AG10803 (cell line): ENCODE measurements around the gene ADGRF1.

ENCODE experiments used
- DNase-seq: peaks from one replicate; pipeline ENCODE4 v3.0.0; 2010; ENCODE audit warnings: low read depth
- H3K4me3 ChIP-seq: 2 replicates; pipeline ENCODE4 v1.5.1; 2011; ENCODE audit warnings: mild to moderate bottlenecking, low read length, control low read depth
- CTCF ChIP-seq: conservative IDR thresholded peaks from 2 replicates; pipeline ENCODE4 v1.5.1; 2011; ENCODE audit warnings: mild to moderate bottlenecking, low read length, control low read depth, inconsistent platforms

The ADGRF1 gene

DNA sequence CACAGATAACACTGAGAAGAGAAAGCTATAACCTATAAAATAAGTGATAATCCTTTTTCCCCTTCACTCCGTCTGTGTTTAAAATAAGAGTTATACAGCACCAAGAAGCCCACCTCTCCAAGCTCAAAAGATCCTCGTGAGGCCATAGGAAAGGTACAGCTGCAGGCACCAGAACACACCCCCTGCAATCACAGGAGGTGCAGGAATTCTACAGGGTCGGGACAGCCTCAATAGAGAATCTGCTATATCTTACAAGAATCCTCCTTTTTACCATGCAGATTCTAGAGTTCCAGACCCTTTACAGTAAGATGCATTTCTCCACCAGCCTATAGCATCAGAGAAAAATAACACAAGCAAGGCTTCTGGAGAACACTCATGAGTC lies 5.0 kb upstream of the ADGRF1 start:
- no peak for TF ChIP-seq CTCF
- H3K4me3 ChIP-seq: no peak overlapping the region
- DNase-seq: no peak

DNA sequence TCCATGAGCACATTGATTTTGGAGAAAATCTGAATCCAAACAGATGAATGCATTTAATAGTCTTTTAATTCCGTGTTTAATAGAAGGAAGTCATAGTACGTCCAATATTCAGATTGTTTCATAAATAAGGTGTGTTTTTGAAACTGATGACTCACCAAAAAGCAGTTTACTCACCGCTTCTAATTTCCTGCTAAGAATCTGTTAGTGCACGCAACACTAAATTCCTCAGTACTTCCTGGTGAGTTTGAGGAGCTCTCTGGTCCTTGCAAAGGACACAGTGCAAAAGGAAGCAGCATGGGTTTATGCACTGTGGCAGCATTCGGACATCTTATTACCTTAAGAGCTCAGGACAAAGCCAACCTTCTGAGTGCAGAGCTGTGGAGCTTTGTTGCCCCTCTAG lies 2.3 kb upstream of the ADGRF1 start:
- H3K4me3 ChIP-seq: no peak overlapping the region
- no peak for TF ChIP-seq CTCF
- DNase-seq: no peak

DNA sequence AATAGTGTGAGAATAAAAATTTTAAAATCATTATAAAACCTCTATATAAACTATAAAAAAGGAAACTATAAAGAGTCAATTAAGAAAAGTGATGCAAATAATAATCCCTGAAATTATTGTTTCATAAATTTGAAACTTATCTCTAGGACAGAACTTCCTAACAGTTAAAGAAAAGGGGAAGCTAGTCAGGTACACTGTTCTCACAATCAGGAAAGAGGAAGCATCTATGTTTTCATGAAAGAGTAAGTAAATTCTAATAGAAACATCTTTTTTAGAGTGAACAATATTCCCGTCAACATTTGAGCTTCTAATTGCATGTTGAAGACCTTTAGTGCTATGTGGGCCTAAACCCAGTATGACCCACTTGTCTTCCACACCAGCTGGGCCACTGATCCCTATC lies 1.2 kb upstream of the ADGRF1 start:
- no peak overlapping the region for H3K4me3 ChIP-seq
- no peak for TF ChIP-seq CTCF
- no peak for DNase-seq

DNA sequence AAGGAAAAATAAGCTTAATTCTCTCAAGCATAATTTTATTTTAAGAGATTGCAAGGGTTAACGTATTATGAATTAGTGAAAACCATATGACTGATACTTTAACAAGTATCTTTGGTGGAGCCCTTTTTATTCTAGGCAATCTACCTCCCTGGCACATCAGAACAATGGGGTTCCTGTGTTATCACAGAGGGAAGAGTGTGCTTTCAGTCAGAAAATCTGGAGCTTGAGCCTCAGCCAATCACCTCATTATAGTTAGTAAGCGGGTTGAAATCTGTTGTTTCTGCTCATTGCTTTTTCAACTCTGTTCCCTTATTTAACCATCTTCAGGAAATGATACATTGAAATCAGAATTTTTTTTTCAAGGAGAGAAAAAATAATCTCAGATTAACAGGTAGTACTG lies 391 bp downstream of the ADGRF1 start:
- DNase-seq: no peak
- no peak overlapping the region for H3K4me3 ChIP-seq
- no peak for TF ChIP-seq CTCF

DNA sequence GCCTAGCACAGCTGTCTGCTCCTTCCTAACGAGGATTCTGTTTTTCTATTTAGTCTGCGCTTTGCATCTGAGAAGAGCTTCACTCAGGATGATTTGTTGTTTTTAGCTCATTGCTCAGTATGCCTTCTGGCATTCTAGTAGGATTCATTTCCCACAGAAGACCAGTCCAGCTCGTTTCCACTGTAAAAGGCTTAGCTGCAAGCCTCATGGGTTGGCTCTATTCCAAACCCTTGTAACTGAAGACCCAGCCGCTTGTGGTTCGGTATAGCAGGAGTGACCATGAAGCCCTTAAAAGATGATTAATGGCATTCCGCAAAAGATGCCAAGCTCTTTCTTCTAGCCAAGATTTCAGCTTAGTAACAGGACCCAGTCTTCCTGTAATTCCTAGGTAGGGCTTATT lies 7.2 kb downstream of the ADGRF1 start:
- no peak overlapping the region for H3K4me3 ChIP-seq
- DNase-seq: peak; percentile 87
- TF ChIP-seq CTCF: no peak

GRCh38 chr6:47034421-47034820 lies 7.7 kb downstream of the ADGRF1 start:
- TF ChIP-seq CTCF: no peak
- no peak for DNase-seq
- no peak overlapping the region for H3K4me3 ChIP-seq

GRCh38 chr6:47032974-47033765 lies 9.0 kb downstream of the ADGRF1 start:
- no peak for DNase-seq
- no peak for TF ChIP-seq CTCF
- H3K4me3 ChIP-seq: no peak overlapping the region
